A549 treated with AZD2906 at 1 μM for 4 hours (cell line): ENCODE measurements around the gene GBX2. TPM values are rescaled to one million over a fixed set of nuclear protein-coding genes. Genes with fewer than 3 reads are reported as not detected.

Source experiments
- total RNA-seq: library from RNA; stranded (reverse); fragments of 200-300 nt; extraction: Qiagen RNA extraction; gene quantifications from 5 replicates; pipeline ENCODE4 v1.2.3, GENCODE V29; 2022

GBX2 gene
- 1.6 to 3.1 TPM (median 2.3 TPM) in 5 replicates for total RNA-seq

GRCh38 chr2:236168110-236169080 lies at the start of gene GBX2:
TSS of gene GBX2 (minus strand) at chr2:236168386. CDS start at chr2:236167971, 415 bp downstream.

Other genes starting within 250 kb of the GBX2 start
- gene ASB18, start 96.0 kb upstream of the GBX2 start, total RNA-seq, result not detected in 5 replicates